ENCODE measurements around the gene PHC1.

GRCh38 chr12:8867786-8868185 lies 46.5 kb upstream of the PHC1 start:
- TF ChIP-seq CTCF (optimal IDR thresholded peaks at IDR 0.05 in 1 of 3, IDR thresholded peaks at IDR 0.05 in 1 of 3, conservative IDR thresholded peaks at IDR 0.05 in 1 of 3; ENCODE audit: extremely low read depth in 1 of 3, insufficient read depth in 2 of 3, low read length in 3 of 3) (no peak), EZH2 (IDR thresholded peaks at IDR 0.05; ENCODE audit: low read length) (no peak)

Data from keratinocyte (primary cell).